Measurements from ENCODE around the gene SMC4.

The SMC4 gene

GRCh38 chr3:160379628-160380214, 19.7 kb upstream of the SMC4 start:
- no peak overlapping the region for H3K4me3 ChIP-seq (ENCODE audit: low read length)

GRCh38 chr3:160381470-160381869, 18.0 kb upstream of the SMC4 start:
- TF ChIP-seq ZNF274 (IDR thresholded peaks at IDR 0.05; ENCODE audit: low read depth, low read length), result no peak
- no peak overlapping the region for H3K4me3 ChIP-seq (ENCODE audit: low read length)

More at GRCh38 chr3:160379628-160380214, 19.7 kb upstream of the SMC4 start:
- TF ChIP-seq ZNF274 (IDR thresholded peaks at IDR 0.05; ENCODE audit: low read depth, low read length), result no peak

- H3K4me3 ChIP-seq (ENCODE audit: low read length), result no peak overlapping the region
- no peak for TF ChIP-seq ZNF274 (IDR thresholded peaks at IDR 0.05; ENCODE audit: low read depth, low read length)
Measured at GRCh38 chr3:160384639-160385318, 14.7 kb upstream of the SMC4 start.

GRCh38 chr3:160390565-160391138, 8.8 kb upstream of the SMC4 start:
- no peak overlapping the region for H3K4me3 ChIP-seq (ENCODE audit: low read length)
- TF ChIP-seq ZNF274 (IDR thresholded peaks at IDR 0.05; ENCODE audit: low read depth, low read length), result no peak

- H3K4me3 ChIP-seq (ENCODE audit: low read length), result no peak overlapping the region
- no peak for TF ChIP-seq ZNF274 (IDR thresholded peaks at IDR 0.05; ENCODE audit: low read depth, low read length)
Measured at GRCh38 chr3:160392798-160393197, 6.7 kb upstream of the SMC4 start.

GRCh38 chr3:160393346-160394008, 6.0 kb upstream of the SMC4 start:
- TF ChIP-seq ZNF274 (IDR thresholded peaks at IDR 0.05; ENCODE audit: low read depth, low read length), result no peak
- H3K4me3 ChIP-seq (ENCODE audit: low read length), result no peak overlapping the region

- TF ChIP-seq ZNF274 (IDR thresholded peaks at IDR 0.05; ENCODE audit: low read depth, low read length), result no peak
- no peak overlapping the region for H3K4me3 ChIP-seq (ENCODE audit: low read length)
Measured at GRCh38 chr3:160394009-160394392, 5.4 kb upstream of the SMC4 start.

GRCh38 chr3:160395297-160395696, 4.2 kb upstream of the SMC4 start:
- no peak for TF ChIP-seq ZNF274 (IDR thresholded peaks at IDR 0.05; ENCODE audit: low read depth, low read length)
- no peak overlapping the region for H3K4me3 ChIP-seq (ENCODE audit: low read length)

GRCh38 chr3:160398820-160399124, 678 bp upstream of the SMC4 start:
- TF ChIP-seq ZNF274 (IDR thresholded peaks at IDR 0.05; ENCODE audit: low read depth, low read length), result no peak
- peak overlapping the region; percentile 91 for H3K4me3 ChIP-seq (ENCODE audit: low read length)

- TF ChIP-seq ZNF274 (IDR thresholded peaks at IDR 0.05; ENCODE audit: low read depth, low read length), result no peak
- peak overlapping the region; percentile 91 for H3K4me3 ChIP-seq (ENCODE audit: low read length)
Measured at GRCh38 chr3:160400030-160400701, 716 bp downstream of the SMC4 start.

- H3K4me3 ChIP-seq (ENCODE audit: low read length), result peak overlapping the region; percentile 91
- TF ChIP-seq ZNF274 (IDR thresholded peaks at IDR 0.05; ENCODE audit: low read depth, low read length), result no peak
Measured at GRCh38 chr3:160400702-160401150, 1.3 kb downstream of the SMC4 start.

GRCh38 chr3:160401291-160402095, 2.0 kb downstream of the SMC4 start:
- peak overlapping the region; percentile 91 for H3K4me3 ChIP-seq (ENCODE audit: low read length)
- TF ChIP-seq ZNF274 (IDR thresholded peaks at IDR 0.05; ENCODE audit: low read depth, low read length), result no peak

- TF ChIP-seq ZNF274 (IDR thresholded peaks at IDR 0.05; ENCODE audit: low read depth, low read length), result no peak
- H3K4me3 ChIP-seq (ENCODE audit: low read length), result peak overlapping the region; percentile 91; the same call in 1 of the 2 replicates
Measured at GRCh38 chr3:160402221-160403027, 3.0 kb downstream of the SMC4 start.

Data from GM08714 (cell line).